Stromal cell of bone marrow (primary cell): ENCODE measurements around the gene GLYAT.
"Not testable (repeated sequence)": the region's sequence is repeated elsewhere in the genome, so short reads cannot be mapped to it uniquely, and the experiment has no call there.

Experiments
- DNase-seq: peaks from one replicate; pipeline ENCODE4 v3.0.0-alpha.2; 2012; ENCODE audit warnings: low read depth

GLYAT gene

DNA sequence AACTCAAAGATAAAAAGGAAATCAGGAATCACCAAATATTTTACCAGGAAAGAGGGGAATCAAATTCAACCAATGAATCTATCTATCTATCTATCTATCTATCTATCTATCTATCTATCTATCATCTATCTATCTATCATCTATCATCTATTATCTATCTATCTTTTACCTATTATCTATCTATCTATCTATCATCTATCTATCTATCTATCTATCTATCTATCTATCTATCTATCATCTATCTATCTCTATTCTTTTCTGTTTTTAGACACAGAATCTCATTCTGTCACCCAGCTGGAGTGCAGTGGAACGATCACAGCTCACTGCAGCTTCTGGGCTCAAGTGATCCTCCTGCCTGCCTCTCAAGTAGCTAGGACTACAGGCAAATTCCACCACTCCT is 54.2 kb downstream of the GLYAT start:
- DNase-seq: not testable (repeated sequence)

DNA sequence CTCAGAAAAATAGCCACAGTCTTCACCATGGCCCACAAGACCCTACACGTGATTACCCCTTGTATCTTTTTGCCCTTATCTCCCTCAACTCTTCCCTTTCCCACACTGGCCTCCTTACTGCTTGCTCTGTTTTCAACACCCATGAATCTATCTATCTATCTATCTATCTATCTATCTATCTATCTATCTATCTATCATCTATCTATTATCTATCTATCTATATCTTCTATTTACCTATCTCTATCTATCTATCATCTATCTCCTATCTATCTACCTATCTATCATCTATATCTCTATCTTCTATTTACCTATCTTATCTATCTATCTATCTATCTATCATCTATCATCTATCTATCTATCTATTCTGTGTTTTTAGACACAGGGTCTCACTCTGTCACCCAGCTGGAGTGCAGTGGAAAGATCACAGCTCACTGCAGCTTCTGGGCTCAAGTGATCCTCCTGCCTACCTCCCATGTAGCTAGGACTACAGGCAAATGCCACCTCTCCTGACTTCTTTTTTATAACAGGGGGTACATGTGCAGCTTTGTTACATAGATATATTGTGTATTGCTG is 55.1 kb downstream of the GLYAT start:
- no peak for DNase-seq

DNA sequence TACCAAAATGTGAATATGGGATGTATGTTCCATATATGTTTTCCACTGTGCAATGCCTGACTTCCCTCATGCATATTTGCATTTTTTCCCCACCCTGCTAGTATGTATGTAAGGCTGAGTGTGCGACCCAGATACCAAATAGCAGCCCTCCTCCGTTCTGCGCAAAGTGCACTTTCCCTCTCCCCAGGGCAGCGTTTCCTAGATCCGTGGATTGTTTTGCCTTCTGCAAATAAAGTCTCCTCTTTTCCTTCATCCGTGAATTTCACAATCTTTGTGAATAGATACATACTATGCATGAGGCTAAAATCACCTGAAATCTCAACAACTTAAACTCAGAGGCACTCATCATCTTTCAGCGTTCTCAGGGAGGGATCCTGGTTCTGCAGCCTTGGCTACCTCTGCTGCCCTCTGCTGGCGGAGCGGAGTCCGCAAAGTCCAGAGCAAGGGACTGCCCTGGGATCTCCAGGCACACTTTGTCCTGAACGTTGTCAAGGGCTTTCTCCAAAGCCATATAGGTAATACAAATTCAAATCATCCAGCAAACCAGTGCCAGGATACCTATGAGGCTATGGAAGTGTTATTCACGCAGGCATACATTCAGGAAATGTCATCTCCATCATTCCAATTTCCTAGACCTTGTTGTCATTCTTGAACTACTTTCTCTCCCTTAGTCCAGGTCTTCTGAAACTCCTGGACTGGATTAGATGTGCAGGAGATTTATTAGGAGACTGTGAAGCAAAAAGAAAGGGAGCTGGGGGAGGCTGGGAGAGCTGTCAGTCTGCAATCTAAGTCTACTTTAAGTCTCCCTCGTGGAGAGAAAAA is 56.2 kb downstream of the GLYAT start:
- peak; percentile 43 for DNase-seq

DNA sequence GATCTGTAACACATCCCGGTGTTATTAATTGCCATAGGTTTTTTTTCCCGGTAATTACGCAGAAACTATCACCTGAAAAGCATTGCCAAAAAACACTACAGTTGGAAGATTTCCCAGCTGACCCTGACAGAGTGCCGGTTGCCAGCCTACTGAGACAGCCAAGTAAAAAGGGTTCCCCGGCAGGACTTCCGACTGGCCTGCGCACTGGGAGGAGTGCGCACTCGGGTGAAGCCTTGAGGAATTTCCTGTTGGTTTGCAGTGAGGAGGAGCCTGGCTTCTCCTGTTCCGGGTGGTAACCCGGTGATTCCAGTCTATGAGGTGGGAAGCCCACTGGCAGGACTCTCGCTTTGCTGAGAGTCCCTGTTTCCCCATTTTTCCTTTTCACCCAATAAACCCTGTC is 57.1 kb downstream of the GLYAT start:
- no peak for DNase-seq

DNA sequence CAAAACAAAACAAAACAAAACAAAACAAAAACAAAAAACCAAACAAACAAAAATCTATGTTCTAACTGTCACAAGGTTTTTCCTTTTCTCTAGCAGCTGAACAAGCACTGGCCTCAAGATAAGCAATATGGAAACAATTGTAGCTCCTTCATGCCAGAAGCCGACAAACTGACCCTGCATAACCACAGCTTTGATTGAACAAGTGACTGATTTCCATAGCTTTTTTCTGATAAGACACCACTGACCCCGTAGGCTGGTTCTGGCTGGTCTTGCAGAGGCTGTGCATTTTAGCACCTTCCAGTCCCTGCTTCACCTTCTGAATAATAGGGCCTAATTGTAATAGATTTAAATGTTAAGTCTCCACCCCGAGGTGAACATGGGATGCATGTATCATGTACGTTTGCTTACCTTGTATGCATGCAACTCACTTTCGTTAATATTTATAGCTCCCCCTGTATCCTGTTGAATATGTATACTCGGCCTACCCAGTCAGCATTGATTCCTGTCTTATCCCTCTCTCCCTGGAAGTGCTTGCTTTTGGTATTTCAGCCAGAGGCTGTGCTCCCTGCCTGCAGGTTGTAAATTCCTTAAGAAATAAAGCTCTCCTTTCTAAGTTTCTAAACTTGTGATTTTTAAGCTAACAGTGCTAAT is 59.6 kb downstream of the GLYAT start:
- DNase-seq: no peak

DNA sequence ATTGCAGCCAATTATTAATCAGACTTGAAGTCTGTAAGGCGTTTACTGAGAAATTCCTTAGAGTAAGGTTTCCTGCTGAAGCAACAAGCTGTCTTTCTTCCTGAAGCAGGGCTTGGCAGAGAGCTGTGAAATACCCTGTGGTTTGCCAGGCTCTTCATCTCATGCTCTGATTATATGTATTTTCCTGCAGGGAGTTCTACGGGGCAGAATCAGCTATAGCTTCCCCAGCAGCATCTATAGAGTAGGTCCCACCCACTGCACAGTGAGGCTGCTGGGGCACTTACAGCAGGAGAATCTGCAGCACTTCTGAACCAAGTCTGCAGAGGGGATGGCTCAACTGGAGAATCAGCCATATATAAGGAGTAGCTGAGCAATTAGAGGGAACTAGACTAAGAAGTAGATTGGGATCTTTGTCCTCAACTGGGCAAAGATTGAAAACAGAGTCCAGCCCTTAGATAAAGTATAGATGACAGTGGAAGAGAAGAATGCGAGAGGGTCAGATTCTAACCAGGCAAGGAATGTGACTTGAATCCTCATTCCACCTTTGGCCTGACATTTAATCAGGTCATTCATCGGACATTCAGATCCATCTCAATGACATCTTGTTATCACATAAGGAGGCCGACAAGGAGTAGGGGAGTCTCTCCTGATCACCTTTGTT is 71.7 kb downstream of the GLYAT start:
- no peak for DNase-seq

DNA sequence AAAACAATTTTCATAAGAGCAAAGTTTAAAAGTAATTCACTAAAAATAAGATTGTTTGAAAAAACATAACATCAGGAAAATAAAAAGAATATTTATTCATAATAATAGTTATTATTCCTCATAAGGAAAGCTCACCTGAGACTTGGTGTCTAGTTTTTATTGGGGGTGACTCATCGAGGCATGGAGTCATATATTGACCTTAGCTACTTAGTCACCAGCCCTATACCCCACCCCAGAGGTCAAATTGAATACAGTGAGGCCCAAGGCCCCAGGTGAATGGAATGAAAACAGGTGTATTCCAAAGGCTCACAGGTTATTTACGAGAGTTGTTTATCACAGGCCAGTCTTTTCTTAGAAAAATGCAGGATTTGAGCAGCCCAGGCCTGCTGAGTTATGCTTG is 72.3 kb downstream of the GLYAT start:
- DNase-seq: no peak
